GM23338 (cell line): ENCODE measurements around the gene ADAMTSL2. TPM values are rescaled to one million over a fixed set of nuclear protein-coding genes. Genes with fewer than 3 reads are reported as not detected.

ENCODE experiments used
- ATAC-seq: fragments of 200-7000 bp; cut with Tn5 transposase; 3 replicates; pipeline ENCODE4 v1.9.1; 2020
- DNase-seq: peaks from one replicate; pipeline ENCODE4 v3.0.0-alpha.2; 2015; ENCODE audit warnings: low spot score
- H2AFZ ChIP-seq: fragments of 200-600 bp; sonication (generic); 2 replicates; pipeline ENCODE4 v1.8.0; 2016; ENCODE audit warnings: antibody characterized with exemption, mild to moderate bottlenecking, moderate library complexity
- H3F3A ChIP-seq: fragments of 200-600 bp; sonication (generic); replicated peaks from 2 replicates; pipeline ENCODE4 v1.8.0; 2017; ENCODE audit warnings: antibody characterized with exemption, mixed run types, low read depth
- H3K27ac ChIP-seq: fragments of 200-600 bp; sonication (generic); 2 replicates; pipeline ENCODE4 v1.6.1; 2016; ENCODE audit warnings: low read depth
- H3K27me3 ChIP-seq: fragments of 200-600 bp; sonication (generic); 2 replicates; pipeline ENCODE4 v1.8.0; 2016; ENCODE audit warnings: mild to moderate bottlenecking, mixed run types, moderate library complexity; ENCODE audit not compliant: insufficient read depth
- H3K36me3 ChIP-seq: fragments of 200-600 bp; sonication (generic); 2 replicates; pipeline ENCODE4 v1.8.0; 2016; ENCODE audit warnings: mild to moderate bottlenecking; ENCODE audit not compliant: insufficient read depth
- H3K4me1 ChIP-seq: fragments of 200-600 bp; sonication (generic); 2 replicates; pipeline ENCODE4 v1.8.0; 2016; ENCODE audit warnings: mild to moderate bottlenecking, moderate library complexity; ENCODE audit not compliant: insufficient read depth
- H3K4me2 ChIP-seq: fragments of 200-600 bp; sonication (generic); 2 replicates; pipeline ENCODE4 v1.7.1; 2017; ENCODE audit warnings: mixed run types
- H3K4me3 ChIP-seq: fragments of 200-600 bp; sonication (generic); 2 replicates; pipeline ENCODE4 v1.6.1; 2016; ENCODE audit warnings: mixed run types
- H3K79me2 ChIP-seq: fragments of 200-600 bp; sonication (generic); replicated peaks from 2 replicates; pipeline ENCODE4 v1.8.0; 2017; ENCODE audit warnings: mild to moderate bottlenecking; ENCODE audit not compliant: insufficient read depth
- H3K9me2 ChIP-seq: fragments of 200-600 bp; sonication (generic); 2 replicates; pipeline ENCODE4 v1.8.0; 2017; ENCODE audit not compliant: insufficient read depth
- H4K20me1 ChIP-seq: fragments of 200-600 bp; sonication (generic); replicated peaks from 2 replicates; pipeline ENCODE4 v1.8.0; 2017; ENCODE audit warnings: mild to moderate bottlenecking; ENCODE audit not compliant: insufficient read depth
- H3K27ac Mint-ChIP-seq: 2 replicates; pipeline ENCODE4 v1.8.0; 2020; ENCODE audit warnings: inconsistent platforms, mild to moderate bottlenecking, moderate library complexity, mixed read lengths
- H3K27me3 Mint-ChIP-seq: 3 replicates; pipeline ENCODE4 v1.8.0; 2022; ENCODE audit warnings: low read depth, mild to moderate bottlenecking, moderate library complexity, mixed read lengths, inconsistent platforms; ENCODE audit not compliant: insufficient read depth, poor library complexity
- H3K36me3 Mint-ChIP-seq: 3 replicates; pipeline ENCODE4 v1.8.0; 2021; ENCODE audit warnings: low read depth, mild to moderate bottlenecking, inconsistent platforms, moderate library complexity, mixed read lengths
- H3K4me1 Mint-ChIP-seq: 3 replicates; pipeline ENCODE4 v1.8.0; 2020; ENCODE audit warnings: mild to moderate bottlenecking, inconsistent platforms, mixed read lengths
- H3K4me3 Mint-ChIP-seq: 3 replicates; pipeline ENCODE4 v1.8.0; 2021; ENCODE audit warnings: moderate library complexity, mild to moderate bottlenecking, inconsistent platforms, mixed read lengths
- H3K9me3 Mint-ChIP-seq: 3 replicates; pipeline ENCODE4 v1.8.0; 2020; ENCODE audit warnings: moderate library complexity, mild to moderate bottlenecking, inconsistent platforms, mixed read lengths
- CREB1 ChIP-seq: fragments of 250-450 bp; sonication (Bioruptor Pico); IDR thresholded peaks from 2 replicates; pipeline ENCODE4 v1.5.0; 2020; ENCODE audit warnings: low read depth, mild to moderate bottlenecking, moderate library complexity
- CTCF ChIP-seq, 2 experiments: fragments of 200-600 bp in 1 of 2; sonication (generic) in 1 of 2; conservative IDR thresholded peaks; 2 replicates each; pipeline versions ENCODE4 v1.5.1 to v1.6.1; 2016 to 2017; ENCODE audit warnings: antibody characterized with exemption in 2 of 2, low read depth in 2 of 2, mild to moderate bottlenecking in 2 of 2, moderate library complexity in 1 of 2
- ETS1 ChIP-seq: IDR thresholded peaks from 2 replicates; pipeline ENCODE4 v1.6.1; 2016; ENCODE audit warnings: antibody characterized with exemption
- EZH2 ChIP-seq: fragments of 200-600 bp; sonication (generic); IDR thresholded peaks from one replicate; pipeline ENCODE4 v1.8.0; 2017; ENCODE audit warnings: antibody characterized with exemption, mild to moderate bottlenecking, low read depth; ENCODE audit not compliant: unreplicated experiment
- EZH2phosphoT487 ChIP-seq: fragments of 200-600 bp; sonication (generic); IDR thresholded peaks from one replicate; pipeline ENCODE4 v1.8.1; 2018; ENCODE audit warnings: antibody characterized with exemption; ENCODE audit not compliant: unreplicated experiment
- JUNB ChIP-seq: IDR thresholded peaks from one replicate; pipeline ENCODE4 v1.6.1; 2016; ENCODE audit warnings: antibody characterized with exemption; ENCODE audit not compliant: unreplicated experiment
- NANOG ChIP-seq: IDR thresholded peaks from 2 replicates; pipeline ENCODE4 v1.6.1; 2016; ENCODE audit warnings: antibody characterized with exemption, borderline replicate concordance
- POLR2AphosphoS5 ChIP-seq: IDR thresholded peaks from 2 replicates; pipeline ENCODE4 v1.6.1; 2016; ENCODE audit warnings: antibody characterized with exemption, low read depth
- STAT1 ChIP-seq: IDR thresholded peaks from one replicate; pipeline ENCODE4 v1.6.1; 2016; ENCODE audit warnings: antibody characterized with exemption; ENCODE audit not compliant: unreplicated experiment
- ZNF114 ChIP-seq: fragments of 250-450 bp; sonication (Bioruptor Pico); IDR thresholded peaks from 2 replicates; pipeline ENCODE4 v1.5.0; 2020; ENCODE audit warnings: mild to moderate bottlenecking, moderate library complexity
- ZNF331 ChIP-seq: fragments of 250-450 bp; sonication (Bioruptor Pico); IDR thresholded peaks from 2 replicates; pipeline ENCODE4 v1.5.0; 2020; ENCODE audit warnings: low read depth, mild to moderate bottlenecking, moderate library complexity
- polyA plus RNA-seq: library from polyadenylated mRNA; unstranded; fragments of >200 nt; fragmentation: Nextera tagmentation; extraction: Ambion mirVana; gene quantifications from 2 replicates; pipeline ENCODE4 v1.2.1, GENCODE V29; 2016
- total RNA-seq: library from RNA; depleted of rRNA; stranded (reverse); fragments of >200 nt; shearing (Covaris generic); gene quantifications from 2 replicates; pipeline ENCODE4 v1.2.3, GENCODE V29; 2014
- TF ChIP-seq, protein P1 (sequence below): fragments of 250-450 bp; sonication (Bioruptor Pico); IDR thresholded peaks from 2 replicates; pipeline ENCODE4 v1.5.0; 2020; ENCODE audit warnings: mild to moderate bottlenecking, moderate library complexity
- TF ChIP-seq, protein P2 (sequence below): IDR thresholded peaks from one replicate; pipeline ENCODE4 v1.6.1; 2018; ENCODE audit warnings: antibody characterized with exemption; ENCODE audit not compliant: unreplicated experiment

Gene ADAMTSL2
- total and polyA plus RNA-seq, 2 experiments from 2014 or later, result 0.15 to 0.66 TPM

- H3K27me3 ChIP-seq, result no peaks in the 10 kb centered on the region
Measured at GRCh38 chr9:133587466-133587865, 53.0 kb downstream of the ADAMTSL2 start.

More at GRCh38 chr9:133587466-133587865, 53.0 kb downstream of the ADAMTSL2 start:
- Mint-ChIP-seq H3K36me3 (peaks cover 8% of the 10 kb centered on the region), H3K27ac (no peak overlapping the region), H3K4me3 (no peak overlapping the region), H3K27me3 (peaks cover 4% of the 10 kb centered on the region), H3K9me3 (peaks cover 9% of the 10 kb centered on the region), H3K4me1 (peaks cover 26% of the 10 kb centered on the region)
- DNase-seq (no peak), ATAC-seq (no peak)
- Histone ChIP-seq H4K20me1 (no peaks in the 10 kb centered on the region), H3K4me2 (no peak overlapping the region), H3K79me2 (no peaks in the 10 kb centered on the region), H3K4me3 (no peak overlapping the region), H3K36me3 (no peaks in the 10 kb centered on the region), H3K9me2 (no peaks in the 10 kb centered on the region), H3K27ac (no peak overlapping the region), H3F3A (no peaks in the 10 kb centered on the region; the same call in 1 of the 2 replicates), H2AFZ (no peak overlapping the region), H3K4me1 (peaks cover 7% of the 10 kb centered on the region)
- TF ChIP-seq JUNB, result no peak
- TF ChIP-seq ETS1, result no peak
- no peak for TF ChIP-seq STAT1
- TF ChIP-seq ZNF331 (CRISPR knock-in tag), result no peak
- TF ChIP-seq, protein P1, sequence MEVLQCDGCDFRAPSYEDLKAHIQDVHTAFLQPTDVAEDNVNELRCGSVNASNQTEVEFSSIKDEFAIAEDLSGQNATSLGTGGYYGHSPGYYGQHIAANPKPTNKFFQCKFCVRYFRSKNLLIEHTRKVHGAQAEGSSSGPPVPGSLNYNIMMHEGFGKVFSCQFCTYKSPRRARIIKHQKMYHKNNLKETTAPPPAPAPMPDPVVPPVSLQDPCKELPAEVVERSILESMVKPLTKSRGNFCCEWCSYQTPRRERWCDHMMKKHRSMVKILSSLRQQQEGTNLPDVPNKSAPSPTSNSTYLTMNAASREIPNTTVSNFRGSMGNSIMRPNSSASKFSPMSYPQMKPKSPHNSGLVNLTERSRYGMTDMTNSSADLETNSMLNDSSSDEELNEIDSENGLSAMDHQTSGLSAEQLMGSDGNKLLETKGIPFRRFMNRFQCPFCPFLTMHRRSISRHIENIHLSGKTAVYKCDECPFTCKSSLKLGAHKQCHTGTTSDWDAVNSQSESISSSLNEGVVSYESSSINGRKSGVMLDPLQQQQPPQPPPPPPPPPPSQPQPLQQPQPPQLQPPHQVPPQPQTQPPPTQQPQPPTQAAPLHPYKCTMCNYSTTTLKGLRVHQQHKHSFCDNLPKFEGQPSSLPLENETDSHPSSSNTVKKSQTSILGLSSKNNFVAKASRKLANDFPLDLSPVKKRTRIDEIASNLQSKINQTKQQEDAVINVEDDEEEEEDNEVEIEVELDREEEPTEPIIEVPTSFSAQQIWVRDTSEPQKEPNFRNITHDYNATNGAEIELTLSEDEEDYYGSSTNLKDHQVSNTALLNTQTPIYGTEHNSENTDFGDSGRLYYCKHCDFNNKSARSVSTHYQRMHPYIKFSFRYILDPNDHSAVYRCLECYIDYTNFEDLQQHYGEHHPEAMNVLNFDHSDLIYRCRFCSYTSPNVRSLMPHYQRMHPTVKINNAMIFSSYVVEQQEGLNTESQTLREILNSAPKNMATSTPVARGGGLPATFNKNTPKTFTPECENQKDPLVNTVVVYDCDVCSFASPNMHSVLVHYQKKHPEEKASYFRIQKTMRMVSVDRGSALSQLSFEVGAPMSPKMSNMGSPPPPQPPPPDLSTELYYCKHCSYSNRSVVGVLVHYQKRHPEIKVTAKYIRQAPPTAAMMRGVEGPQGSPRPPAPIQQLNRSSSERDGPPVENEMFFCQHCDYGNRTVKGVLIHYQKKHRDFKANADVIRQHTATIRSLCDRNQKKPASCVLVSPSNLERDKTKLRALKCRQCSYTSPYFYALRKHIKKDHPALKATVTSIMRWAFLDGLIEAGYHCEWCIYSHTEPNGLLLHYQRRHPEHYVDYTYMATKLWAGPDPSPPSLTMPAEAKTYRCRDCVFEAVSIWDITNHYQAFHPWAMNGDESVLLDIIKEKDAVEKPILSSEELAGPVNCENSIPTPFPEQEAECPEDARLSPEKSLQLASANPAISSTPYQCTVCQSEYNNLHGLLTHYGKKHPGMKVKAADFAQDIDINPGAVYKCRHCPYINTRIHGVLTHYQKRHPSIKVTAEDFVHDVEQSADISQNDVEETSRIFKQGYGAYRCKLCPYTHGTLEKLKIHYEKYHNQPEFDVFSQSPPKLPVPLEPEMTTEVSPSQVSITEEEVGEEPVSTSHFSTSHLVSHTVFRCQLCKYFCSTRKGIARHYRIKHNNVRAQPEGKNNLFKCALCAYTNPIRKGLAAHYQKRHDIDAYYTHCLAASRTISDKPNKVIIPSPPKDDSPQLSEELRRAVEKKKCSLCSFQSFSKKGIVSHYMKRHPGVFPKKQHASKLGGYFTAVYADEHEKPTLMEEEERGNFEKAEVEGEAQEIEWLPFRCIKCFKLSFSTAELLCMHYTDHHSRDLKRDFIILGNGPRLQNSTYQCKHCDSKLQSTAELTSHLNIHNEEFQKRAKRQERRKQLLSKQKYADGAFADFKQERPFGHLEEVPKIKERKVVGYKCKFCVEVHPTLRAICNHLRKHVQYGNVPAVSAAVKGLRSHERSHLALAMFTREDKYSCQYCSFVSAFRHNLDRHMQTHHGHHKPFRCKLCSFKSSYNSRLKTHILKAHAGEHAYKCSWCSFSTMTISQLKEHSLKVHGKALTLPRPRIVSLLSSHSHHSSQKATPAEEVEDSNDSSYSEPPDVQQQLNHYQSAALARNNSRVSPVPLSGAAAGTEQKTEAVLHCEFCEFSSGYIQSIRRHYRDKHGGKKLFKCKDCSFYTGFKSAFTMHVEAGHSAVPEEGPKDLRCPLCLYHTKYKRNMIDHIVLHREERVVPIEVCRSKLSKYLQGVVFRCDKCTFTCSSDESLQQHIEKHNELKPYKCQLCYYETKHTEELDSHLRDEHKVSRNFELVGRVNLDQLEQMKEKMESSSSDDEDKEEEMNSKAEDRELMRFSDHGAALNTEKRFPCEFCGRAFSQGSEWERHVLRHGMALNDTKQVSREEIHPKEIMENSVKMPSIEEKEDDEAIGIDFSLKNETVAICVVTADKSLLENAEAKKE, result no peak
- no peak for TF ChIP-seq EZH2
- TF ChIP-seq CREB1 (CRISPR knock-in tag), result no peak
- TF ChIP-seq POLR2AphosphoS5, result no peak
- TF ChIP-seq ZNF114 (CRISPR knock-in tag), result no peak
- TF ChIP-seq, protein P2, sequence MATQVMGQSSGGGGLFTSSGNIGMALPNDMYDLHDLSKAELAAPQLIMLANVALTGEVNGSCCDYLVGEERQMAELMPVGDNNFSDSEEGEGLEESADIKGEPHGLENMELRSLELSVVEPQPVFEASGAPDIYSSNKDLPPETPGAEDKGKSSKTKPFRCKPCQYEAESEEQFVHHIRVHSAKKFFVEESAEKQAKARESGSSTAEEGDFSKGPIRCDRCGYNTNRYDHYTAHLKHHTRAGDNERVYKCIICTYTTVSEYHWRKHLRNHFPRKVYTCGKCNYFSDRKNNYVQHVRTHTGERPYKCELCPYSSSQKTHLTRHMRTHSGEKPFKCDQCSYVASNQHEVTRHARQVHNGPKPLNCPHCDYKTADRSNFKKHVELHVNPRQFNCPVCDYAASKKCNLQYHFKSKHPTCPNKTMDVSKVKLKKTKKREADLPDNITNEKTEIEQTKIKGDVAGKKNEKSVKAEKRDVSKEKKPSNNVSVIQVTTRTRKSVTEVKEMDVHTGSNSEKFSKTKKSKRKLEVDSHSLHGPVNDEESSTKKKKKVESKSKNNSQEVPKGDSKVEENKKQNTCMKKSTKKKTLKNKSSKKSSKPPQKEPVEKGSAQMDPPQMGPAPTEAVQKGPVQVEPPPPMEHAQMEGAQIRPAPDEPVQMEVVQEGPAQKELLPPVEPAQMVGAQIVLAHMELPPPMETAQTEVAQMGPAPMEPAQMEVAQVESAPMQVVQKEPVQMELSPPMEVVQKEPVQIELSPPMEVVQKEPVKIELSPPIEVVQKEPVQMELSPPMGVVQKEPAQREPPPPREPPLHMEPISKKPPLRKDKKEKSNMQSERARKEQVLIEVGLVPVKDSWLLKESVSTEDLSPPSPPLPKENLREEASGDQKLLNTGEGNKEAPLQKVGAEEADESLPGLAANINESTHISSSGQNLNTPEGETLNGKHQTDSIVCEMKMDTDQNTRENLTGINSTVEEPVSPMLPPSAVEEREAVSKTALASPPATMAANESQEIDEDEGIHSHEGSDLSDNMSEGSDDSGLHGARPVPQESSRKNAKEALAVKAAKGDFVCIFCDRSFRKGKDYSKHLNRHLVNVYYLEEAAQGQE, result no peak
- no peak for TF ChIP-seq EZH2phosphoT487
- no peak for TF ChIP-seq NANOG
- TF ChIP-seq CTCF (conservative IDR thresholded peaks at IDR 0.05; ENCODE audit: low read depth in 2 of 2), result no peak
